HG02798 (cell line): ENCODE results near the gene MEIS1.

ENCODE experiments used
- ATAC-seq: cut with Tn5 transposase; IDR thresholded peaks from one replicate; pipeline ENCODE4 v1.9.1; 2021; ENCODE audit warnings: mild to moderate bottlenecking; ENCODE audit not compliant: unreplicated experiment, poor library complexity

Gene MEIS1

DNA sequence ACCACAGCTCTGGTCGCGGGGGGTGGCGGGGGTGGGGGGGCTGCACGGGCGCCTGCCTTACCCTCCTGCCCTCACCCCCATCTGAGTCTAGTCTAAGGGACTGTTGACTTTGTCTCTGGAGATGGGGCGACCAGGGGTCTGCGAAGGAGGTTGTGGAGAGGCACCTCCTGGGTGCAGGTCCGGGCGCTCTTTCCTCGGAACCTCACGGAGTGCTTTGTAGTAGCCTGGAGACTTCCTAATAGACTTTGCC, 141.3 kb downstream of the MEIS1 start:
- ATAC-seq: no peak

GRCh38 chr2:66576561-66577320, 141.8 kb downstream of the MEIS1 start:
- no peak for ATAC-seq

DNA sequence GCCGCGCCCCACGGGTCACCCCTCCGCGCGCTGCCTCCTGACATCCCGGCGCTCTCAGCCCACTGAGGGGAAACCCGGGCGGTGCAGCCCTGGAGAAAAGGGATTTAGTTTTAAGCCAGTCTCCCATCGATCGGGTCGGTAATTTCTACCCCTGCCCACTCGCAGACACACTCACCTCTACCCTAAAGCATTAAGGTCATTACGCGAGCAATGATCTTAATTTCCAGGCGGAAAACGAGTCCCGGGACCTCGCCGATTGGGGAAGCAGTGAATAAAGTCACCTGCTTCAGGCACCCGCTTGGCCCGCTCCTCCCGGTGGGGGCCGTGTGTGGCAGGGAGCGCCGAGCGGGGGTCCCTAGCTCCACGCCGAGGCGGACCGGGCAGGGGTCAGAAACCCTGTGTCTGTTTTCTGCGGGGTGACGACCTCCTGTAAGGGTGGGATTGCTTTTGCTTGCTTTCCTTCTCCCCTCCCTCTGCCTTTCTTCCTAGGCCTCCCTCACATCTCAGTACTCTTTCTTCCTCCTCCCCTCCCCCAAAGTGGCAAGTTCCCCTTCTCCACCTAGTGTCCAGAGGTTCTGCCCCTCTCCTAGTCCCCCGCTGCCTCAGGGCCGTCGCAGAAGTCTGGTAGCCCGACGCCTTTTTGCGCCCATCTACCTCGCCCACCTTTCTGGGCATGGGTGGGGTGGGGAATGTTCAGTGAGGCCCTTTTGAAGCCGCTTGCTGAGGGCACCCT, 142.6 kb downstream of the MEIS1 start:
- no peak for ATAC-seq

- no peak for ATAC-seq
Observed at GRCh38 chr2:66578054-66578686, 143.2 kb downstream of the MEIS1 start.

- no peak for ATAC-seq
Observed at GRCh38 chr2:66578687-66579106, 143.8 kb downstream of the MEIS1 start.

GRCh38 chr2:66579186-66580126, 144.5 kb downstream of the MEIS1 start:
- ATAC-seq: no peak

DNA sequence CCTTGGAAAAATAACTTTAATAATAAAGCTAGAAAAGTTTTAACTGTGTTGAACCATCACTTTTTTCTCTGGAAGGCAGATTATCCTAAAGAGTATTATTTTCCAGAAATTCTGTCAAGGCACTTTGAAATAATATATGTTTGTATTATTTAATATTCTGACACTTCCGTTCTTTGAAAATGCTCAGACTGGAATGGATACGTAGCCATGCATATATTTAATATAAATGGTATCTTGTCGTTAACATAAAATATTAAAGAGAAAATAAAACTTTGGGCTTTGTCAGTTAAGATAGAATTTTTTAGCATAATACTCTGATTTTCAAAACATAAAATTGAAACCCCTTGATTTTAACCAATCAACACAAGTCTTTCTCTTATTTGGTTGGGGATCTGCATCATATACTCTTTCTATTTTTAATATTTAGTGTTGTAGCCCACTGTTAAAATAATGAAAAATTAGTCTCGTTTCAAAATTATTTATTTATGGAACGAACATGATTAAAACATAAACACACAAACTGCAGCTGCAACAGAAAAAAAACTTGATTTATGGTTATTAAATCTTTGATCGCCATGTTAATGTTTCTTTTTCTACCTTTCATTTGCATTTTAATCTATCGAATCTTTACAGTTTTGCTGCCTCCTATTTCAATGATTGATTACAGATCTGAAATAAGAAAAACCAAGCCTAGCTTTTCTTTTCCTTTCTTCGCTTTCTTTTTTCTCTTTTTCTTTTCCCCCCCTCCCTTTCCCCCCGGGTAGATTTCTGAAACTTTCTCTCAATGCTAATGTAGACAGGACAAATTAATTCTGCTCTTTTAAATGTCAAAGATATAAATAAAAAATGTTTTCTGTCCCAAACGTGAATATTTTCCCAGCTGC, 145.5 kb downstream of the MEIS1 start:
- no peak for ATAC-seq

- no peak for ATAC-seq
Observed at GRCh38 chr2:66581339-66582103, 146.6 kb downstream of the MEIS1 start.

GRCh38 chr2:66582104-66582986, 147.4 kb downstream of the MEIS1 start:
- no peak for ATAC-seq

- ATAC-seq: no peak
Observed at GRCh38 chr2:66582987-66583880, 148.3 kb downstream of the MEIS1 start.

DNA sequence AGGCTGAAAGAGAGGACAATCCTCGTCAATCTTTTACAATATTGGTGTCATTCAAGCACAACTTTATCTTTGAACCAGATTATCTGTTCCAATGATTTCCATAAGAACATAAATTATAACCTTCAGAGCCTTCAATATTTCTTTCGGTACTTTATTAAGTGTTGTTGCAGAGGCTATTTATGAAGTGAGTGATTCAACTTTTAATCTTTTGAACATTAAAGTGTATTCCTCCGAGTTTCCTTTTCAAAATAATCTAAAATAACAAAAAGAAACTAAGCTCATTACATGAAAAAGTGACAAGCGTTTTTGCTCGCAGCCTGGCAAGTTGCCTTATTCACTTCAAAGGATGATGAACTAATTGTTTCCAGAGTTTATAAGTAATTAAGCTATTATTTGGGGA, 149.0 kb downstream of the MEIS1 start:
- no peak for ATAC-seq

DNA sequence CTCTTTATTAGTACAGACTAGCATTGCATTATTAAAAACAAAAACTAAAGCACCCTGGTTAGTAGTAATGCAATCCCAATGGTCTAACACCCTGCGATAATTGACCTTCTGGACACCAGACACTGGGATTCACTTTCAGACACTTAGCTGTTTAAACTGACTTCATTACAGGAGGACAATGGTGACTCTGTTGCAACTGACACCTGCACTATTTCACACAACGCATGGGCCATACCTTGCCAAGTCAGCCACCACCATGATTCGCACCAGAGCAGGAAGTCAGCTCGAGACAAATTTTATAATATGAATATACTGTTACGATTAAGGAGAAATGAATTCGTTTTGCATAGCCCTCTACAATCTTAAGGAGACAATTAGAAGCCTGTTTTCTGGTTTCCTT, 150.7 kb downstream of the MEIS1 start:
- no peak for ATAC-seq

DNA sequence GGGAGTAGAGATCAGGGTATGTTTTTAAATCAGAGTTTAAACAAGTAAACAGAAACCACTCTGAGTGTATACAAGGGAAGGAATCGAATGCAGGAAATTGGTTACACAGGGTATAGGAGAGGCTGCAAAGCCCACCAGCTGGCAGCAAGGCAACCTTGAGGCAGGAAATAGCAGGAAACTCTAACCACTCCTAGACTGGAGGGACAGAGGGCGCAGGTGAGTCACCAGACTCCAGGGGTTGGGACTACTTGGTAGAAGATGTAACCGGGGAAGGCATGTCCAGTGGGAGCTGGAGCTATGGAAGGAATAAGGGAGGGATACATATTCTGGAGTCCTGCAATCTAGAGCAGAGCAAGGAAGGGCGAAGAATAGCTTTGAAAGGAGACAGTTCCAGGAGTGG, 152.3 kb downstream of the MEIS1 start:
- ATAC-seq: no peak

DNA sequence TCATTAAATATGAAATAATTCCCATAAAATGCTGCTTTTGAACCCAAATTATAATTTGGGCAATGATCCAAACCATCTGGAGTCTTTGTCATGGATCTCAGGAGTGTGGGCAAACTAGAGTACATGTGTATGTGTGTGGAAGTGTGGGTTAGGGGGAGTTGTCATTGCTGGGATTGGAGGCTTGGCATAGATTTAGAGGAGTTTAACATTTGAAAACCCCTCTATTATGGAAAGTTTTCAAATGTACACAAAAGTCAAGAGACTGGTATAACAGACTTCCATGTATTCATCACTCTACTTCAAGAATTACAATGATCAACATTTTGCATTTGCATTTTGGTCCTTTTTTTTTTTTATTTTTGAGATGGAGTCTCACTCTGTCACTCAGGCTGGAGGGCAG, 159.1 kb downstream of the MEIS1 start:
- no peak for ATAC-seq

DNA sequence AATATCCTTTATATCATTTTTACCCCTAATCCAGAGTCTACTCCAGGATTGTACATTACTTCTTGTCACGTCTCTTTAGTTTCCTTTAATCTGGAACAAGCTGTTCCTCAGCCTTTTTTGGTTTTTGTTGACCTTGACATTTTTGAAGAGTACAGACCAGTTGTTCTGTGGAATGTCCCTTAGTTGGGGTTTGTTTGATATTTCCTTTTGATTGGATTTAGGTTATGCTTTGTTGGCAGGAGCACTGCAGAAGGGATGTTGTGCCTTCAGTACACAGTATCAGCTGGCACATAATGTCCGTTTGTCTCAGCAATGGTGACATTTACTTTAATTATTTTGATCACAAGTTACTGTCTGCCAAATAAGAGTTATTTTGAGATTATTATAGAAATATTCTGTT, 160.6 kb downstream of the MEIS1 start:
- no peak for ATAC-seq

DNA sequence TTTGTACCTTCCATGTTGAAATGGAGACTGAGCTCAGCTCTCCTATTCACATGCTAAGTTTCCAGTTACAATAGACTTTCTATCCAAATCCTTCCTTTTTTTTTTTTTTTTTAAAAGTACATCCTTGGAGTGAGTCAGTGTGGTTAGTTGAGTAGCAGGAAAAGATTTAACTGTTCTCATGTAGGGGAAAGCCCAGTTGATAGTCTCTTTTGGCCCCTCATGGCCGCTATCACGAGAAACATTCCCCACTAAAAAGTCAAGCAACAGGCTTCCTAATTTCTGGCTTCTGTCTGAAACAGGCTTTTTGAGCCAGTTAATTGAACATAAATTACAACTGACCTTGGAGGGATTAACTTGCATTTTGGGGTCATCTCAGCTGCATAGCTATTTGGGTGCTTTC, 161.3 kb downstream of the MEIS1 start:
- ATAC-seq: no peak

DNA sequence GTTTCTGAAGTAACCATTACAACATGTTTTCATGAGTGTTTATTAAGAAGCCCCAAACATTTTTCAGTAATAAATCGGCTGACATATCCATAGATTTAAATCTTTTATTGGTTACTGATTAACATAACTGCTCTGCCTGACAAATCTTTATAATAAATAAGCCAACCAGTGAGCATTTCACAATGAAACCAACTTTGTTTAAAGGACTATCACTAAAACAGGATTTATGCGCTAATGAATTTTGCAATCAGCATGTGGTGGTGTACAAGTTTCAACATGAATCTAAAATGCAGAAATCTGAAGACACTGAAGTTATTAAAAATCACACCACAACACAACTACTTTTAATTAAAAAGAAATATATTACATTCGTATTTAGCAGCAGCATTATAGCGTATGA, 166.7 kb downstream of the MEIS1 start:
- ATAC-seq: no peak
